ENCODE measurements around the gene AGO1. TPM values are rescaled to one million over a fixed set of nuclear protein-coding genes. Genes with fewer than 3 reads are reported as not detected.
"Not testable (repeated sequence)": the region's sequence is repeated elsewhere in the genome, so short reads cannot be mapped to it uniquely, and the experiment has no call there.

The AGO1 gene
- total RNA-seq, 6 donors from 2014 or later: 11.4 to 26.8 (median 22.9) TPM

DNA sequence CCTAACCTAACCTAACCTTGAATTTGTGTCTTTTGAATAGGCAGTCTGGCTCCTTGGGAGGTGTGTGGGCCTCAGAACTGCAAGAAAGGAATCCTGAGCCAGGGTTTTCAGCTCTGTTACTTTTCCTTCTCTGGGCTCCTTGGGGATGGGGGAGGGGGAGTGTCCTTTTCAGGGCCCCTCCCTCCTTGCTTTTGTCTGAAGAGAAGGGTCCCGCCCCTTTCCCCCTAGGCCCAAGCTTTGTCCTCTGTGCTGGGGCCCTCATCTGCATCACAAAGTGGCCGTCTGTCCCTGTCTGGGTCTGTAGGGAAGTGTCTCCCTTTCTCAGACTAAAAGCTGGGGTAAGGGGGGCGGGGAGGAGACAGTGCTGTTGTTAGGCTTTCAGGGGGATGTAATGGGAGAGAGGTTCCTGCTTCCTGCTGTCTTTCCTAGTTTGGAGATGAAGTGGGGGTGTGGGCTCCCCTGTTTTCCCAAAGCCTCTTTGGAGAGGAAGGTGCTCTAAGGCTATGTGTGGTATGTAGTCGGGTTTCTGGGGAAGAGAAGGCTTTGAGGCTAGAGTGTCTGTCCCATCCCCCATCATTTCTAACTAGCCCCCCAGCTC lies 3.1 kb downstream of the AGO1 start:
- Histone ChIP-seq H3K4me3 (no peak overlapping the region), H3K9me3 (no peaks in the 10 kb centered on the region), H3K27ac (peak overlapping the region in 1 of 4 donors; percentile 19), H3K27me3 (no peaks in the 10 kb centered on the region), H3K4me1 (peaks cover 30 to 53% (median 36%) of the 10 kb centered on the region in 4 donors), H3K36me3 (peaks cover 0 to 28% (median 9%) of the 10 kb centered on the region in 4 donors)
- TF ChIP-seq EP300 (IDR thresholded peaks at IDR 0.05): no peak
- TF ChIP-seq, protein P1, sequence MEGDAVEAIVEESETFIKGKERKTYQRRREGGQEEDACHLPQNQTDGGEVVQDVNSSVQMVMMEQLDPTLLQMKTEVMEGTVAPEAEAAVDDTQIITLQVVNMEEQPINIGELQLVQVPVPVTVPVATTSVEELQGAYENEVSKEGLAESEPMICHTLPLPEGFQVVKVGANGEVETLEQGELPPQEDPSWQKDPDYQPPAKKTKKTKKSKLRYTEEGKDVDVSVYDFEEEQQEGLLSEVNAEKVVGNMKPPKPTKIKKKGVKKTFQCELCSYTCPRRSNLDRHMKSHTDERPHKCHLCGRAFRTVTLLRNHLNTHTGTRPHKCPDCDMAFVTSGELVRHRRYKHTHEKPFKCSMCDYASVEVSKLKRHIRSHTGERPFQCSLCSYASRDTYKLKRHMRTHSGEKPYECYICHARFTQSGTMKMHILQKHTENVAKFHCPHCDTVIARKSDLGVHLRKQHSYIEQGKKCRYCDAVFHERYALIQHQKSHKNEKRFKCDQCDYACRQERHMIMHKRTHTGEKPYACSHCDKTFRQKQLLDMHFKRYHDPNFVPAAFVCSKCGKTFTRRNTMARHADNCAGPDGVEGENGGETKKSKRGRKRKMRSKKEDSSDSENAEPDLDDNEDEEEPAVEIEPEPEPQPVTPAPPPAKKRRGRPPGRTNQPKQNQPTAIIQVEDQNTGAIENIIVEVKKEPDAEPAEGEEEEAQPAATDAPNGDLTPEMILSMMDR (IDR thresholded peaks at IDR 0.05): no peak
- TF ChIP-seq POLR2AphosphoS5 (IDR thresholded peaks at IDR 0.05): no peak
- no peak for TF ChIP-seq POLR2A (IDR thresholded peaks at IDR 0.05)
- no peak for ATAC-seq (ENCODE audit: low FRiP score in 2 of 2)
- DNase-seq: no peak
- WGBS, 2 donors: 57 to 58% methylated on average over 4 of the region's 4 CpGs

DNA sequence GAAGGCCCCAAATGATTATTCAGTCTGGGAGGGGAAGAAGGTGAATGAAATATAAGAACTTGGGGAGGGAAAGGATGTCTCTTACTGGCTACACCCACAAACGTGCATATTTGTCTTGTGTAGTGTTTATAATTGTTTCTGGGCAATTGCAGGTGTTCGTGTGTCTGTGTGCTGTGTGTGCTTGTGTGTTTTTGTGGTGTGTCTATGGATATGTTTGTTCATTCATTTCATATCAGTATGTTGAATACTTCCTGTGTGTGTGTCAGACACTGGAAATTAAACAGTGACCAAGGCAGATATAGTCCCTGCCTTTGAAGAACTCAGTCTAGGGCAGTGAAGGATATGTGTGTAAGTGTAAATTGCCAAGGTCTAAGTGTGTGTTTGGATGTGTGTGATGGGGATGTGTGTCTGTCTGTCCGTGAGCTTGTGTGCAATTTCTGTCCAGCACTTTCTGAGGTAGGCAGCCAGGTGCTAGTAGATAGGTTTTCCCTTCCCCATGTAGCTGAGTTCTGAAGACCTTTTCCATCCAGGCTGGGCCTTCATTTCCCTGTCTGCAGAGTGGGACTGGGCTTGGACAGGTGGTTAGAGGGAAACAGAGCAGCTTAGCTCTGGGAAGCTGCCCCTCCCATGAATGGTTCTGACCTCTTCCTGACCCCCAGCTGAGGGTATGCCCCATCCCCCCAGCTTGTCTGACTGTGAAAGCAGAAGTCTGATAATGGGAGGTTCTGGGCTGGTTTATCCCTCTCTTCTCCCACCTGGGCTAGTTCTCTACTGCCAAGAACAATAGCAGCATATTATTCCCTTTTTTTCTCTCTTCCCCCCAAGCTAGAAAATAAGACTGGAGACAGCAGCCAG lies 3.8 kb downstream of the AGO1 start:
- 29 to 36% methylated on average over 3 of the region's 3 CpGs for WGBS, 2 donors
- Histone ChIP-seq H3K36me3 (peaks cover 0 to 35% (median 9%) of the 10 kb centered on the region in 4 donors), H3K4me3 (no peak overlapping the region), H3K27me3 (no peaks in the 10 kb centered on the region), H3K4me1 (peaks cover 30 to 53% (median 36%) of the 10 kb centered on the region in 4 donors), H3K27ac (peak overlapping the region in 1 of 4 donors; percentile 19), H3K9me3 (no peaks in the 10 kb centered on the region)
- ATAC-seq (ENCODE audit: low FRiP score in 2 of 2) (no peak), DNase-seq (no peak)
- no peak for TF ChIP-seq EP300 (IDR thresholded peaks at IDR 0.05)
- TF ChIP-seq, protein P1 (IDR thresholded peaks at IDR 0.05): no peak
- no peak for TF ChIP-seq POLR2A (IDR thresholded peaks at IDR 0.05)
- TF ChIP-seq POLR2AphosphoS5 (IDR thresholded peaks at IDR 0.05): no peak

DNA sequence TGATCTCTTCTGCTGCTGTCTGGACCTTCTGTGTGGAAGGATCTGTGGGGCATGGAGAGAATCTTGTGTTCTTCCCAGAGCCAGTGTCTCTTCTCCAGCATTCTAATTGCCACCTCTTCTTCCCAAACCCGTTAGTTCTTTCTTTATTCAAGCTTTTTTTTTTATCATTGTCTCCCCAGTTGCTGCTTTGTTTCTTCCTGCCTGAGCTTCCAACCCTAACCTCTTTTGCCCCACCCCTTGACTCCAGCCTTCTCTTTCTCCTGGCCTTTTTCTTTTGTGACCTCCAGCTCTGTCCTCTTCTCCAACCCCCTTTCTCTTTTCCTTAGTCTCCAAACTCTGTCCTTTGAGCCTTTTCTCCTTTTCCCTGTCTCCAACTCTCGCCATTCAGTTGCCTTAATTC lies 4.5 kb downstream of the AGO1 start:
- TF ChIP-seq POLR2A (IDR thresholded peaks at IDR 0.05) (no peak), POLR2AphosphoS5 (IDR thresholded peaks at IDR 0.05) (no peak), EP300 (IDR thresholded peaks at IDR 0.05) (no peak)
- TF ChIP-seq, protein P1 (IDR thresholded peaks at IDR 0.05): no peak
- DNase-seq (no peak), ATAC-seq (ENCODE audit: low FRiP score in 2 of 2) (no peak)
- H3K4me1 ChIP-seq: peaks cover 29 to 50% (median 34%) of the 10 kb centered on the region in 4 donors
- no peak overlapping the region for H3K27ac ChIP-seq
- no peak overlapping the region for H3K4me3 ChIP-seq
- peaks cover 0 to 41% (median 14%) of the 10 kb centered on the region in 4 donors for H3K36me3 ChIP-seq
- H3K27me3 ChIP-seq: no peaks in the 10 kb centered on the region
- H3K9me3 ChIP-seq: no peaks in the 10 kb centered on the region
- 79 to 89% methylated on average over 2 of the region's 2 CpGs for WGBS, 2 donors

DNA sequence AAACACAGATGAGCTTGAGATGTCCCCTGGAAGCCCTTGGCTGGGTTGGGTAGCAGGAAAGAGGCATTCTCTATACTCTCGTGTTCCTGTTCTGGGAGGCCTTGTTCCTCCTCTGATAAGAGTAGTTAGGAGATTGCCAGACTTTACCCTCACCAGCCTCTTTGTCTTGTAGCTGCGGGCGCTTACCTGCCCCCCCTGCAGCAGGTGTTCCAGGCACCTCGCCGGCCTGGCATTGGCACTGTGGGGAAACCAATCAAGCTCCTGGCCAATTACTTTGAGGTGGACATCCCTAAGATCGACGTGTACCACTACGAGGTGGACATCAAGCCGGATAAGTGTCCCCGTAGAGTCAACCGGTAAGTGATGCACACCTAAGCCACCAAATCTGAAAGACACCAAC lies 5.2 kb downstream of the AGO1 start:
- Histone ChIP-seq H3K27me3 (no peaks in the 10 kb centered on the region), H3K36me3 (peaks cover 0 to 48% (median 20%) of the 10 kb centered on the region in 4 donors), H3K9me3 (no peaks in the 10 kb centered on the region), H3K4me3 (no peak overlapping the region), H3K4me1 (peaks cover 25 to 45% (median 31%) of the 10 kb centered on the region in 4 donors), H3K27ac (no peak overlapping the region)
- ATAC-seq (ENCODE audit: low FRiP score in 2 of 2): no peak
- WGBS, 2 donors: 90 to 97% methylated on average over 11 of the region's 11 CpGs
- TF ChIP-seq POLR2A (IDR thresholded peaks at IDR 0.05): no peak
- TF ChIP-seq, protein P1 (IDR thresholded peaks at IDR 0.05): no peak
- TF ChIP-seq POLR2AphosphoS5 (IDR thresholded peaks at IDR 0.05): no peak
- TF ChIP-seq EP300 (IDR thresholded peaks at IDR 0.05): no peak
- DNase-seq: no peak

DNA sequence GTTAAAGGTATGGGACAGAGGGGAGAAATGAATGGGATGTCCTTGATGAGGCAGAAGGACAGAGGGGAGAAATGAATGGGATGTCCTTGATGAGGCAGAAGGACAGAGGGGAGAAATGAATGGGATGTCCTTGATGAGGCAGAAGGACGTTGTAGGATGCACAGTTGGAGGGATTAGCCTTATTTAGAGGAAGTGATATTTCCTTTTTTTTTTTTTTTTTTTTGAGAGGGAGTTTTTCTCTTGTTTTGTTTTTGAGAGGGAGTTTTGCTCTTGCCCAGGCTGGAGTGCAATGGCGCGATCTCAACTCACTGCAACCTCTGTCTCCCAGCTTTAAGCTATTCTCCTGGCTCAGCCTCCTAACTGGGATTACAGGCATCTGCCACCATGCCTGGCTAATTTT lies 6.0 kb downstream of the AGO1 start:
- not testable (repeated sequence) for H3K27ac ChIP-seq; H3K27me3 ChIP-seq; ATAC-seq (ENCODE audit: low FRiP score in 2 of 2); H3K9me3 ChIP-seq; DNase-seq; H3K4me3 ChIP-seq
- H3K4me1 ChIP-seq: peaks cover 23 to 41% (median 28%) of the 10 kb centered on the region in 4 donors
- H3K36me3 ChIP-seq: peaks cover 6 to 56% (median 27%) of the 10 kb centered on the region in 4 donors
- 76 to 77% methylated on average over 3 of the region's 3 CpGs for WGBS, 2 donors

Measured in upper lobe of left lung (tissue), 6 donors.